IPS DF 4.7 (cell line): ENCODE results near the gene GID4.

ENCODE experiments used
- DNase-seq: peaks from one replicate; pipeline ENCODE4 v3.0.0-alpha.2; 2013; ENCODE audit warnings: low spot score; ENCODE audit errors: extremely low read depth

Gene GID4

DNA sequence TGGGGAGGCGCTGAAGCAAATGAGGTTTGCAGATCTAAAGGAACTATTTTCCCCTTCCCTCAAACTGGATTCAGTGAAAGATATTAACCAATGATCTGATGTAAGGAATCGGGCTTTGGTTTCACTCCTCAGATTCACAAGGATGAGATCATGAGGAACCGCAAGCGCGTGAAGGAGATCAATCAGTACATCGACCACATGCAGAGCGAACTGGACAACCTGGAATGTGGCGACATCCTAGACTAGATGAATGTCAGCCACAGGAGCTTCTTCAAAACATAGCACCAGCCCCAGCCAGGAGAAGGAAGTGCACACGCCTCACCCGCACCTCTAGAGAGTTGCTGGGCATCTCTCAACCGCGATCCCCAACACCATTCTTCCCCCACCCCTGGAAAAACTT lies 22.8 kb upstream of the GID4 start:
- no peak for DNase-seq

DNA sequence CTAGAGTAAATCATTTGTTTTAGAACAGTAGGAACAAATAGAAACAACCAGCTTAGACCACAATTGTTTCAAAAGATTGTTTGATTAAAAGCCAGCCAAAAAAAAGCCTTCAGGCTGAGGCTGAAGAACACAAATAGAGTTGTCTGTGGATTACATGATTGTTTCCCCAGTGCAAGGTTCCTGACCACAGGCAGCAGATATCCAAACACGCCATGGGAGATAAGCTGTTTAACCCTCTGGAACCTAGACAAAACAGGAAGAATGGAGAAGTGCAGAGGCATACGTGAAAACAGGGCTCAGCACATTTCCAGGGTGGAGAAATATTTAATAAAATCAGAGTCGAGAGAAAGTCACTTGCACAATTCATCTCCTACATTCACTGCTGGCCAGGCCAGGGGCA lies 21.2 kb upstream of the GID4 start:
- no peak for DNase-seq

DNA sequence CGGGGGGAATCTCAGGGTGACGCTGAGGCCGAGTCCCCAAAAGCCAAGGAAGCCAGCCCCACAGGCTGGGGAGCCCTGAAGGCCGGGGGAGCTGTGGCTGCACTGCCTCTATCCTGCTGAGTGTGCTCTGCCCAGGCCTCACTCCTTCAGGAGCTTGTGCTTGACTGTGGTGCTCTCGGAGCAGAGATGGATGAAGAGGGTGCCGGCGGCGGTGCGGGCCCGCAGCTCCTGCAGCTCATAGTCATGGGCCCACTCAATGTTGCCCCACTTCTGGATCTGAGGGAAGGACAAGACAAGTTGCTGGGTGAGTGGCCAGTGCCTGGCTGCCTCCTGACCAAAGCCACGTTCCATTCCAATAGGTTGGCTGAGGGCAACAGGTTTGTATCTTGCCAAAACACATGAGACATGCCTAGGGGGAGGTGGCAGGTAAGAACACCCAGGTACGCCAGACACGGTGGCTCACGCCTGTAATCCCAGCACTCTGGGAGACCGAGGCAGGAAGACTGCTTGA lies 20.7 kb upstream of the GID4 start:
- no peak for DNase-seq

DNA sequence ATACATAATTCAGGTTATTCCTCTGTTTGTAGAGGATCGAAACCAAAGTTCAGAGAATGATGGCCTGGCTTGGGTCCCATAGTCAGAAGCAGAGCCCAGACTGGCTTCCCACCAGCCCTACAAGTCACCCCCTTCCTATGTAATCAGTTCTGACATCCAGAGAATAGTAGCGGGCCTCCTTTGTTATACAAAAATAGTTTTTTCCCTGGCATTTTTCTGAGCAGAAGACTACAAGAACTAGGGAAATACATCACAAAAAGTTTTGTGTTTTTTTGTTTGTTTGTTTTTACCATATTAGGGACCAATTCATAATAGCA lies 19.4 kb upstream of the GID4 start:
- no peak for DNase-seq

GRCh38 chr17:18020971-18021370 lies 18.2 kb upstream of the GID4 start:
- DNase-seq = no peak

GRCh38 chr17:18021372-18021771 lies 17.8 kb upstream of the GID4 start:
- DNase-seq = no peak

GRCh38 chr17:18025241-18025944 lies 13.8 kb upstream of the GID4 start:
- DNase-seq = no peak

DNA sequence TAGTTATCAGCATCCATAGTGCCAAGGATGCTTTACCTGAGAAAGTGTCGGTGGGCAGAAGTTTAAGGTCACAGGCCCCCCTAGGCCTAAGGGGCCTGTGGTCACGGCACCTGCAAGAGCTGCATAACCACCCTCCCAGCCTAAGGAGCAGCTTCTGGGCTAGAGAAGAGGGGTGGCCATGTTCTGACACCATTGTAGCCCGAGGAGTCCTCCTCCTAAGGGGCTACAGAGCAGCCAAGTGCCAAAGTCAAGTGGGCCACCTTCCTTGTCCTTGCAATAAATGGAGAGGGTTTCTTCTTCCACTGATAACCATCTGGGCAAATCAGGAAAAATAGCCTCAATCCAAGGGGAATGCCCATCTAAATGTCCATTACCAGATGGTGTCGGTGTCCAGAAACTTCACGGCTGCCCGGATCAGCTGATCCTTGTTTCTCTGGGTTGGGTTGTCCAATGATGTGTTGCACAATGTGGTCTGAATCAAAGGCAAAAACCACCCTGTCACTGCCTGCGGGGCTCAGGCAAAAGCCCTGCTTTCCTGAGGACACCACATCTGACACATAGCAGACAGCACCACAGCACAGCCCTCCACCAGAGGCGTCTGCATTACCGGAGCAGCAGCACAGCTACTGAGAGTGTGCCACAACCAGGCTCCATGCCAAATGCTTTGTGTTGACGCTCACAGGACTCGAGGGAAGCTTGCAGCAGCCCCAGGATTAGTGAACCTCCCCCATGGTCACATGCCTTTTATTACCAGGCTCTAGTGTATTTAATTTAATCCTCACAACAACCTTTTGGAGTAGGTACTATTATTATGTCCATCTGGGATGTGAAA lies 13.0 kb upstream of the GID4 start:
- DNase-seq = no peak

DNA sequence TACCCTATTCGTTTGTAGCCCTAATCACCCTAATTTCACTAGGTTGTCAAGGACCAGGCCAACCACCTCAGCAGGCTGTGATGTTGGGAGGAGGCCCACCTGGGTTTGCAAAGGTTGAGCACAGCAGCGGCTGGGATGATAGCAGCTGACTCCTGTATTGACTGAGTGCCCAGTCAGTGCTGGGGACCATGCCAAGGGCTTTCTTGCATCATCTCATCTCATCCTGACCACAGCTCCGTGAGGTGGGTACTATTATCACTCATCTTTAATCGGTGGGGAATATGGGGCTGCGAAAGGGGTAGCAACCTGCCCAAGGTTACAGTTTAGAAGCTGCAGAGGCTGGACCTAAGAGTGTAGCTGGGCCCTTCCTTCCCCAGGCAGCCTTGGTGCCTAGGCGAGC lies 11.9 kb upstream of the GID4 start:
- DNase-seq = no peak

GRCh38 chr17:18028114-18028951 lies 10.9 kb upstream of the GID4 start:
- DNase-seq = no peak

DNA sequence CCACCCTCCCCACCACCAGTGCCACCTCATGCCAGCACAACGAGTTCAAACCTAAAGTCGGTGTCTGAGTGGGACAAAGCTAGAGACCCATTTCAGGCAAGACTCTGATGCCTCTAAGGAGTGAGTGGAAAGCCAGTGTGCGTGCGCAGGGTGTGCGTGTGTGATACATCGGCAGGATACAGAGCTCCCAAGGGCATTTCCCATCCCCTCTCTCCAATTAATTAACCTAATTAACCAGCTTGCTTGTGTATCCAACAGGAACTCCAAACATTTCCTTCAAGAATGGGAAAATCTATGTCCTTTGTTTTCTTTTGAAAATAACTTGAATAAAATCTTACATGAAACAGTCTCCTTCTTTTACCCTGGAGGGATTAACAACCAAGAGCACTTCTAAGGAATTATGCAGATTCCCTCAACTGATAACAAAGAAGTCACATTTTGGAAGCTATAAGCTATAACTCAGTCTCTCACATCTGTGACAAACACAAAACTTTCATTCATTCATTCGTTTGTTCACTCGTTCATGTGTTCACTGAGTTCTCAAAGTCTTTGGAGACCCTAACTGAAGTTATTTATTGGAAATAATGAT lies 10.2 kb upstream of the GID4 start:
- no peak for DNase-seq

- no peak for DNase-seq
These were observed 7.3 kb upstream of the GID4 start for GRCh38 chr17:18031955-18032354.

GRCh38 chr17:18033442-18034099 lies 5.6 kb upstream of the GID4 start:
- peak; percentile 36 for DNase-seq

DNA sequence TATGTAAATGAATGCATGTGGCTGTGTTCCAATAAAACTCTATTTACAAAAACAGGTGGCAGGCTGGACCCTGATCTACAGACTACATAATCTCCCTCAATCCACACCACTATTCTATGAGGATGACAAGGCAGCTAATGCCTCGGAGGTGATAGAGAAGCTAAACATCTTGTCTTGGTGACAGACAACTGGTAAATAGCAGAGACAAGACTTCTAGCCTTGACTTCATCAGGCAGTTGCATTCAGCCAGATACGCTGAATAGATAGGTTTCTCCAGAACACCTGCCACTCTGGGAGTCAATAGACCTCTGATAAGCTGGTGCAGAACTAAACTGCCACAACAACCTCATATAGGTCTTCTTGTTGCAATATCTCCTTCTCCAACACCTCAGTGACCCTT lies 3.5 kb upstream of the GID4 start:
- no peak for DNase-seq

GRCh38 chr17:18037486-18037885 lies 1.7 kb upstream of the GID4 start:
- DNase-seq = no peak

- no peak for DNase-seq
These were observed 908 bp upstream of the GID4 start for GRCh38 chr17:18038149-18038850.

- DNase-seq = no peak
These were observed 490 bp downstream of the GID4 start for GRCh38 chr17:18039535-18040260.

DNA sequence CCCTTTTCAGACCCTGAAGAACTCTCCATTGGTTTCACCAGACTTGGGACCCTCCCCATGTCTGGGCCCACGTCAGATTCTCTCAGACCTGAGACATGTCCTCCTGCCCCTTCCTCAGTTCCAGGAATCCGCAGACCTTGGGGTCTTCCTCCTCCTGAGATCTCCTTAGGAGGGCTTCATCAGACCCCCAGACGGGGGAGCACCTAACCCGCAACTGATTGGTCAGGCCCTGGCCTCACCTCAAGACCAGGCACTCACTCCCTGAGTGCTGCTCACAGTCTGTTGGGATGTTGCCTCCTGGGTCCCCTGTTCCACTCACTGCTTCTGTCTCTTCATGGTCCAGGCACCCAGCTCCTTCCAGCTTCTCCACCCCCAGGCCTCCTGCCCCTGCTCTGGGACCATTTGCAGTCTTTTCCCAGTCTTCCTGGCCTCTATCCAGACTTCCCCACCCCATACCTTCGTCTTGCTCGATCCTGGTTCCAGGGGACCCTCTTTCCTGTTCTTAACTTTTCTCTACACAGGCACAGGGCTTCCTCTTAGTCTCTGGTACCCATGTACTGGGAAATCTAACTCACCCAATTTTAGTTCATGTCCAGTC lies 1.2 kb downstream of the GID4 start:
- no peak for DNase-seq

- no peak for DNase-seq
These were observed 2.6 kb downstream of the GID4 start for GRCh38 chr17:18041776-18042175.
